GM12878 (cell line): ENCODE measurements around the gene WASF2. TPM values are rescaled to one million over a fixed set of nuclear protein-coding genes. Genes with fewer than 3 reads are reported as not detected.
"Not testable (repeated sequence)": the region's sequence is repeated elsewhere in the genome, so short reads cannot be mapped to it uniquely, and the experiment has no call there.

Source experiments
- ATAC-seq: fragments of 200-7000 bp; cut with Tn5 transposase; 3 replicates; pipeline ENCODE4 v1.9.1; 2020; ENCODE audit warnings: mild to moderate bottlenecking, moderate library complexity
- BruUV-seq: library from RNA; stranded (reverse); fragments of 400-500 nt; replicated peaks from 2 replicates; lab custom pipeline; 2021; lab: Mats Ljungman, UMichigan
- CTCF ChIA-PET: fragments of 300-600 bp; sonication (Branson Sonifier 250); formaldehyde crosslinking; extraction: SDS; loops from one replicate; lab custom pipeline; 2021; ENCODE audit warnings: inconsistent platforms; lab: Yijun Ruan, JAX
- POLR2A ChIA-PET: fragments of 350-600 bp; formaldehyde crosslinking; extraction: SDS; loops from one replicate; lab custom pipeline; 2021; ENCODE audit warnings: inconsistent platforms; lab: Charles Lee
- RAD21 ChIA-PET: fragments of 300-600 bp; sonication (Branson Sonifier 250); formaldehyde crosslinking; loops from one replicate; lab custom pipeline; 2023; ENCODE audit warnings: antibody characterized with exemption; ENCODE audit not compliant: unreplicated experiment; lab: Charles Lee
- SMC1A ChIA-PET: fragments of 300-600 bp; sonication (Branson Sonifier 250); formaldehyde crosslinking; loops from one replicate; lab custom pipeline; 2023; ENCODE audit not compliant: unreplicated experiment, uncharacterized antibody; lab: Charles Lee
- DNase-seq: peaks from one replicate; pipeline ENCODE4 v3.0.0-alpha.2; 2011; ENCODE audit warnings: low read depth, low spot score
- FAIRE-seq: peaks from 3 replicates; lab custom pipeline; 2011; peaks lifted over from hg19 to GRCh38; lab: Jason Lieb, UNC
- H2AFZ ChIP-seq: 2 replicates; pipeline ENCODE4 v1.6.0; 2011; ENCODE audit warnings: low read depth, low read length, control low read depth; ENCODE audit not compliant: control insufficient read depth
- H3K27ac ChIP-seq: 2 replicates; pipeline ENCODE4 v1.5.1; 2011; ENCODE audit warnings: control low read depth; ENCODE audit not compliant: control insufficient read depth, insufficient read depth
- H3K27me3 ChIP-seq, 2 experiments: replicated peaks in 1 of 2; 2 replicates each; pipeline versions ENCODE4 v1.6.0 to v1.6.1; 2011; ENCODE audit warnings: low read length in 1 of 2; ENCODE audit not compliant: control insufficient read depth in 2 of 2, insufficient read depth in 2 of 2
- H3K36me3 ChIP-seq, 2 experiments: 2 replicates each; pipeline ENCODE4 v1.5.1; 2011; ENCODE audit warnings: low read length in 1 of 2; ENCODE audit not compliant: control insufficient read depth in 2 of 2, insufficient read depth in 2 of 2
- H3K4me1 ChIP-seq: 2 replicates; pipeline ENCODE4 v1.6.1; 2011; ENCODE audit warnings: mild to moderate bottlenecking, low read length, moderate library complexity, mixed read lengths; ENCODE audit not compliant: control insufficient read depth, insufficient read depth
- H3K4me2 ChIP-seq: 2 replicates; pipeline ENCODE4 v1.6.0; 2011; ENCODE audit warnings: control low read depth; ENCODE audit not compliant: control insufficient read depth, insufficient read depth
- H3K4me3 ChIP-seq: fragments of 200-600 bp; sonication (generic); 2 replicates; pipeline ENCODE4 v1.5.1; 2016
- H3K79me2 ChIP-seq: 2 replicates; pipeline ENCODE4 v1.6.0; 2011; ENCODE audit warnings: low read length; ENCODE audit not compliant: control insufficient read depth, insufficient read depth
- H3K9ac ChIP-seq: 2 replicates; pipeline ENCODE4 v1.8.0; 2011; ENCODE audit warnings: low read length, control low read depth, mixed read lengths; ENCODE audit not compliant: control insufficient read depth, insufficient read depth
- H3K9me3 ChIP-seq: replicated peaks from 3 replicates; pipeline ENCODE4 v1.5.1; 2011; ENCODE audit warnings: mild to moderate bottlenecking, low read length; ENCODE audit not compliant: control insufficient read depth, insufficient read depth
- H4K20me1 ChIP-seq: 2 replicates; pipeline ENCODE4 v1.6.0; 2011; ENCODE audit not compliant: control insufficient read depth, insufficient read depth
- CREB1 ChIP-seq: IDR thresholded peaks from 2 replicates; pipeline ENCODE4 v1.6.1; 2012; ENCODE audit warnings: low read depth, mild to moderate bottlenecking, inconsistent platforms
- MEF2B ChIP-seq: fragments of 450-650 bp; IDR thresholded peaks from 2 replicates; pipeline ENCODE4 v1.6.1; 2018; ENCODE audit warnings: mild to moderate bottlenecking, moderate library complexity; ENCODE audit not compliant: partially characterized antibody, poor library complexity, severe bottlenecking
- RAD51 ChIP-seq: fragments of 450-650 bp; IDR thresholded peaks from 2 replicates; pipeline ENCODE4 v1.6.1; 2016; ENCODE audit warnings: moderate library complexity, mild to moderate bottlenecking, inconsistent platforms
- RFX5 ChIP-seq: IDR thresholded peaks from 2 replicates; pipeline ENCODE4 v1.6.1; 2011; ENCODE audit warnings: low read depth, low read length, improper control_type of control experiment
- ZNF207 ChIP-seq: fragments of 450-650 bp; IDR thresholded peaks from 2 replicates; pipeline ENCODE4 v1.6.1; 2014; ENCODE audit warnings: antibody characterized with exemption, mild to moderate bottlenecking, borderline replicate concordance
- WGBS: methylation state at CpG from one replicate; pipeline ENCODE4 v1.1.6; 2016; ENCODE audit warnings: low lambda C conversion rate; ENCODE audit not compliant: insufficient replicate concordance, insufficient coverage; ENCODE audit errors: missing lambda C conversion rate; 5-methylcytosine and 5-hydroxymethylcytosine counted together
- in situ Hi-C: fragments of 300-500 bp; cut with MboI; formaldehyde crosslinking; loops from 9 replicates; pipeline ENCODE4 v1.14.3; 2018; ENCODE audit warnings: mixed read lengths
- intact Hi-C: fragments of 100-400 bp; cut with micrococcal nuclease; formaldehyde crosslinking; loops from one replicate; pipeline ENCODE4 v1.14.2; 2022; ENCODE audit not compliant: unreplicated experiment
- polyA plus RNA-seq, 11 experiments: library from polyadenylated mRNA; depleted of rRNA in 4 of 11; unstranded in 6 of 11; stranded (reverse) in 5 of 11; fragments of >200 nt; fragmentation: Nextera tagmentation in 4 of 11; fragmentation: Illumina TruSeq in 1 of 11; extraction: Ambion mirVana in 4 of 11; extraction: Trizol in 1 of 11; gene quantifications; 1 replicate in 1 of 11; 2 replicates in 10 of 11; pipeline versions ENCODE4 v1.2.1 to v1.2.3, GENCODE V29; 2011 to 2016; ENCODE audit warnings: inconsistent platforms in 2 of 11, missing spikeins in 2 of 11, low read depth in 1 of 11
- total RNA-seq, 4 experiments: library from RNA; depleted of rRNA in 3 of 4; stranded (reverse); fragments of >200 nt in 3 of 4; fragmentation: Illumina TruSeq in 1 of 4; extraction: Trizol in 1 of 4; gene quantifications; 2 replicates each; pipeline versions ENCODE4 v1.2.1 to v1.2.3, GENCODE V29; 2013 to 2021
- TF ChIP-seq, protein P1 (sequence below): fragments of 450-650 bp; IDR thresholded peaks from 2 replicates; pipeline ENCODE4 v1.6.1; 2017; ENCODE audit warnings: mild to moderate bottlenecking, low read depth, inconsistent platforms; ENCODE audit not compliant: poor library complexity, severe bottlenecking
- TF ChIP-seq, protein P2 (sequence below): fragments of 150-350 bp; IDR thresholded peaks from 2 replicates; pipeline ENCODE4 v1.6.1; 2016; ENCODE audit warnings: low read depth, low read length
- TF ChIP-seq, protein P3 (sequence below): IDR thresholded peaks from 2 replicates; pipeline ENCODE4 v1.6.1; 2012; ENCODE audit warnings: low read depth, low read length, improper control_type of control experiment

Gene WASF2
- total and polyA plus RNA-seq, 10 of the 15 experiments (the other 5 are each of a cell fraction or from before 2014, with no cell fraction given): 7.0 to 111 (median 37.1) TPM

DNA sequence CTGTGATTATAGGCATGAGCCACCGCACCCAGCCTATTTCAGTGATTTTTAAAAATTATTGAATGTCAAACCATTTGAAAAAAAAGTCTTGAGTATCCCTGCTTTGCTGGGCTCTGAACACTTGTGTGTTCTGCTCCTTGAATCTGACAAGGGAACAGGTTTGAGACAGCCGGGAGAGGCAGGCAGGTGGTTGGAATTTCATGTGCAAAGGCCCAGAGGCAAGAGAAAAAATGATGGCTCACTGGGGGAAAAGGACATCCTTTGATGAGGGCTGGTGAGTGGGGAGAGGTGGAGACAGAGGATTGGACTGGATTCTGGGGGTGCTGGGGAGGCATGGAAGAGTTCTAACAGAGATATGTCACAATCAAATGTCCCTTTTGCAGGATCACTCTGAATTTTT, 13.1 kb upstream of the WASF2 start:
- RAD21 ChIA-PET: interaction anchor here (1.2 kb wide), 1 partner anchor 87 kb away, joined by 4 read pairs; no protein-coding TSS in a partner anchor
- Histone ChIP-seq H3K9me3 (no peaks in the 10 kb centered on the region), H3K4me2 (no peak overlapping the region), H3K9ac (no peak overlapping the region), H3K36me3 (no peaks in the 10 kb centered on the region), H3K27ac (no peak overlapping the region), H3K4me1 (no peaks in the 10 kb centered on the region), H4K20me1 (no peaks in the 10 kb centered on the region), H3K79me2 (no peaks in the 10 kb centered on the region), H2AFZ (no peak overlapping the region), H3K27me3 (no peaks in the 10 kb centered on the region), H3K4me3 (no peak overlapping the region)
- DNase-seq: no peak
- intact Hi-C loops (no loop called here), in situ Hi-C loops (no loop called here)
- POLR2A ChIA-PET: no interaction called here
- no TSS peak for BruUV-seq
- no peak for ATAC-seq
- WGBS: 100% methylated on average over 2 of the region's 2 CpGs
- TF ChIP-seq CREB1: no peak
- TF ChIP-seq, protein P1, sequence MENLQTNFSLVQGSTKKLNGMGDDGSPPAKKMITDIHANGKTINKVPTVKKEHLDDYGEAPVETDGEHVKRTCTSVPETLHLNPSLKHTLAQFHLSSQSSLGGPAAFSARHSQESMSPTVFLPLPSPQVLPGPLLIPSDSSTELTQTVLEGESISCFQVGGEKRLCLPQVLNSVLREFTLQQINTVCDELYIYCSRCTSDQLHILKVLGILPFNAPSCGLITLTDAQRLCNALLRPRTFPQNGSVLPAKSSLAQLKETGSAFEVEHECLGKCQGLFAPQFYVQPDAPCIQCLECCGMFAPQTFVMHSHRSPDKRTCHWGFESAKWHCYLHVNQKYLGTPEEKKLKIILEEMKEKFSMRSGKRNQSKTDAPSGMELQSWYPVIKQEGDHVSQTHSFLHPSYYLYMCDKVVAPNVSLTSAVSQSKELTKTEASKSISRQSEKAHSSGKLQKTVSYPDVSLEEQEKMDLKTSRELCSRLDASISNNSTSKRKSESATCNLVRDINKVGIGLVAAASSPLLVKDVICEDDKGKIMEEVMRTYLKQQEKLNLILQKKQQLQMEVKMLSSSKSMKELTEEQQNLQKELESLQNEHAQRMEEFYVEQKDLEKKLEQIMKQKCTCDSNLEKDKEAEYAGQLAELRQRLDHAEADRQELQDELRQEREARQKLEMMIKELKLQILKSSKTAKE: no peak
- no peak for TF ChIP-seq MEF2B
- no peak for TF ChIP-seq RFX5
- TF ChIP-seq, protein P2, sequence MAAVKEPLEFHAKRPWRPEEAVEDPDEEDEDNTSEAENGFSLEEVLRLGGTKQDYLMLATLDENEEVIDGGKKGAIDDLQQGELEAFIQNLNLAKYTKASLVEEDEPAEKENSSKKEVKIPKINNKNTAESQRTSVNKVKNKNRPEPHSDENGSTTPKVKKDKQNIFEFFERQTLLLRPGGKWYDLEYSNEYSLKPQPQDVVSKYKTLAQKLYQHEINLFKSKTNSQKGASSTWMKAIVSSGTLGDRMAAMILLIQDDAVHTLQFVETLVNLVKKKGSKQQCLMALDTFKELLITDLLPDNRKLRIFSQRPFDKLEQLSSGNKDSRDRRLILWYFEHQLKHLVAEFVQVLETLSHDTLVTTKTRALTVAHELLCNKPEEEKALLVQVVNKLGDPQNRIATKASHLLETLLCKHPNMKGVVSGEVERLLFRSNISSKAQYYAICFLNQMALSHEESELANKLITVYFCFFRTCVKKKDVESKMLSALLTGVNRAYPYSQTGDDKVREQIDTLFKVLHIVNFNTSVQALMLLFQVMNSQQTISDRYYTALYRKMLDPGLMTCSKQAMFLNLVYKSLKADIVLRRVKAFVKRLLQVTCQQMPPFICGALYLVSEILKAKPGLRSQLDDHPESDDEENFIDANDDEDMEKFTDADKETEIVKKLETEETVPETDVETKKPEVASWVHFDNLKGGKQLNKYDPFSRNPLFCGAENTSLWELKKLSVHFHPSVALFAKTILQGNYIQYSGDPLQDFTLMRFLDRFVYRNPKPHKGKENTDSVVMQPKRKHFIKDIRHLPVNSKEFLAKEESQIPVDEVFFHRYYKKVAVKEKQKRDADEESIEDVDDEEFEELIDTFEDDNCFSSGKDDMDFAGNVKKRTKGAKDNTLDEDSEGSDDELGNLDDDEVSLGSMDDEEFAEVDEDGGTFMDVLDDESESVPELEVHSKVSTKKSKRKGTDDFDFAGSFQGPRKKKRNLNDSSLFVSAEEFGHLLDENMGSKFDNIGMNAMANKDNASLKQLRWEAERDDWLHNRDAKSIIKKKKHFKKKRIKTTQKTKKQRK: no peak
- TF ChIP-seq RAD51: no peak
- TF ChIP-seq, protein P3, sequence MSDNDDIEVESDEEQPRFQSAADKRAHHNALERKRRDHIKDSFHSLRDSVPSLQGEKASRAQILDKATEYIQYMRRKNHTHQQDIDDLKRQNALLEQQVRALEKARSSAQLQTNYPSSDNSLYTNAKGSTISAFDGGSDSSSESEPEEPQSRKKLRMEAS: no peak
- TF ChIP-seq ZNF207: no peak
- SMC1A ChIA-PET: interaction anchor here (1.1 kb wide), 1 partner anchor 72 kb away, joined by 3 read pairs; no protein-coding TSS in a partner anchor
- CTCF ChIA-PET: interaction anchor here (0.7 to 1.2 kb wide), 2 partner anchors 13 to 53 kb away, joined by 3 to 4 read pairs; partner anchors contain the start of gene WASF2
- FAIRE-seq: no peak

DNA sequence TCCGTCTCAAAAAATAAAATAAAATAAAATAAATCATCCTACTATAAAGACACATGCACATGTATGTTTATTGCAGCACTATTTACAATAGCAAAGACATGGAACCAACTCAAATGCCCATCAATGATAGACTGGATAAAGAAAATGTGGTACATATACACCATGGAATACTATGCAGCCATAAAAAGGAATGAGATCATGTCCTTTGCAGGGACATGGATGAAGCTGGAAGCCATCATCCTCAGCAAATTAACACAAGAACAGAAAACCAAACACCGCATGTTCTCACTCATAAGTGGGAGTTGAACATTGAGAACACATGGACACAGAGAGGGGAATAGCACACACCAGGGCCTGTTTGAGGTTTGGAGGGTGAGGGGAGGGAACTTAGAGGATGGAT, 11.2 kb upstream of the WASF2 start:
- WGBS: 96% methylated on average over 2 of the region's 2 CpGs
- H3K4me3 ChIP-seq, H3K9me3 ChIP-seq, H2AFZ ChIP-seq, H3K4me2 ChIP-seq, H3K79me2 ChIP-seq, H3K4me1 ChIP-seq, H3K27me3 ChIP-seq, CTCF ChIA-PET, ATAC-seq, H4K20me1 ChIP-seq, H3K36me3 ChIP-seq, BruUV-seq, in situ Hi-C loops, SMC1A ChIA-PET, DNase-seq, H3K9ac ChIP-seq, FAIRE-seq, H3K27ac ChIP-seq, intact Hi-C loops: not testable (repeated sequence)
- POLR2A ChIA-PET: interaction anchor here (0.7 kb wide), 1 partner anchor 165 kb away, joined by 7 read pairs; no protein-coding TSS in a partner anchor
- RAD21 ChIA-PET: interaction anchor here (1.6 kb wide), 1 partner anchor 11 kb away, joined by 4 read pairs; the partner anchor contains the start of gene WASF2
